A673 (cell line): Measurements from ENCODE around the gene PCED1B. TPM values are rescaled to one million over a fixed set of nuclear protein-coding genes. Genes with fewer than 3 reads are reported as not detected.

Source experiments
- BruUV-seq: library from RNA; stranded (reverse); fragments of 400-500 nt; replicated peaks from 2 replicates; lab custom pipeline; 2021; lab: Mats Ljungman, UMichigan
- CTCF ChIA-PET: fragments of 300-600 bp; sonication (Branson Sonifier 250); formaldehyde crosslinking; loops from one replicate; lab custom pipeline; 2022; ENCODE audit warnings: antibody characterized with exemption; lab: Charles Lee
- POLR2A ChIA-PET: fragments of 300-600 bp; sonication (Branson Sonifier 250); formaldehyde crosslinking; loops from one replicate; lab custom pipeline; 2022; ENCODE audit warnings: antibody characterized with exemption; ENCODE audit not compliant: low non-redundant PET; lab: Charles Lee
- DNase-seq: peaks from one replicate; pipeline ENCODE4 v3.0.0-alpha.2; 2015; ENCODE audit warnings: low spot score
- H3K27ac ChIP-seq: fragments of 200-600 bp; sonication (generic); 2 replicates; pipeline ENCODE4 v1.5.1; 2016; ENCODE audit warnings: mixed run types, low read depth, mild to moderate bottlenecking, mixed read lengths, antibody characterized with exemption, low read length; ENCODE audit not compliant: poor library complexity, severe bottlenecking
- H3K27me3 ChIP-seq: fragments of 200-600 bp; sonication (generic); replicated peaks from 2 replicates; pipeline ENCODE4 v1.6.1; 2017; ENCODE audit warnings: mixed run types, low read depth, mild to moderate bottlenecking, mixed read lengths, antibody characterized with exemption, low read length; ENCODE audit not compliant: insufficient read depth, poor library complexity
- H3K36me3 ChIP-seq: fragments of 200-600 bp; sonication (generic); 2 replicates; pipeline ENCODE4 v1.6.1; 2016; ENCODE audit warnings: mixed run types, mild to moderate bottlenecking, mixed read lengths, antibody characterized with exemption, low read length; ENCODE audit not compliant: insufficient read depth, poor library complexity, severe bottlenecking
- H3K4me1 ChIP-seq: fragments of 200-600 bp; sonication (generic); 2 replicates; pipeline ENCODE4 v1.6.1; 2017; ENCODE audit warnings: mixed run types, mild to moderate bottlenecking, mixed read lengths, antibody characterized with exemption, low read length; ENCODE audit not compliant: insufficient read depth, poor library complexity, severe bottlenecking
- H3K4me3 ChIP-seq: fragments of 200-600 bp; sonication (generic); 2 replicates; pipeline ENCODE4 v1.5.1; 2016; ENCODE audit warnings: low read depth, mixed run types, mild to moderate bottlenecking, mixed read lengths, low read length; ENCODE audit not compliant: poor library complexity, severe bottlenecking
- H3K9me3 ChIP-seq: fragments of 200-600 bp; sonication (generic); 2 replicates; pipeline ENCODE4 v1.6.1; 2016; ENCODE audit warnings: mixed run types, low read depth, mild to moderate bottlenecking, mixed read lengths, antibody characterized with exemption, low read length; ENCODE audit not compliant: poor library complexity, severe bottlenecking
- EZH2 ChIP-seq: fragments of 200-600 bp; sonication (generic); IDR thresholded peaks from 2 replicates; pipeline ENCODE4 v1.6.1; 2017; ENCODE audit warnings: borderline replicate concordance, low read depth, mild to moderate bottlenecking, mixed read lengths, antibody characterized with exemption, low read length; ENCODE audit not compliant: poor library complexity, severe bottlenecking
- intact Hi-C: fragments of 100-400 bp; cut with micrococcal nuclease; formaldehyde crosslinking; loops from one replicate; pipeline ENCODE4 v1.10.0; 2022; ENCODE audit not compliant: unreplicated experiment
- total RNA-seq: library from RNA; stranded (reverse); gene quantifications from 2 replicates; pipeline ENCODE4 v1.2.3, GENCODE V29; 2021
- TF ChIP-seq, protein P1 (sequence below): fragments of 300-800, 200-600 bp; sonication (generic); conservative IDR thresholded peaks from 2 replicates; pipeline ENCODE4 v1.5.1; 2017; ENCODE audit warnings: low read depth, mild to moderate bottlenecking, antibody characterized with exemption, low read length, moderate library complexity, mixed read lengths

Gene PCED1B
- total RNA-seq, 1 experiment from 2014 or later: 3.1 TPM

DNA sequence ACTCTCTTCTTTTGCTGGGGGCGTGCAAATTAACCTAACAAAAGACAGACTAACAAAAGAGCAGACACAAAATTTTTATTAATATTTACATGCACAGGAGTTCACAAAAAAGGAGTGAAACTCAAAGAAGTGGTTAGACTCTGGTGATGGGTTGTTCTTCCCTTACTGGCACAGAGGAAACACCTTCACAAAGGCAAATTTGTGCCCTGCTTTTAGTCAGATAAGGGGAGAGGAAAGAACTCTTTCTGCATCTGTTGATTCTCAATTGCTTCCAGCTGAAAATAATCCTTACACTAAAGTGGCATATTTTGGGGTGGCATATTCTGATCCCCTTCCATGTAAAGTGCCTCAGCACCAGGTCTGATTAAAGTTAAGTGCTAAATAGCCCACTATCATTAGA is 190.5 kb downstream of the PCED1B start:
- no peak overlapping the region for H3K4me3 ChIP-seq
- no peak for DNase-seq
- H3K27me3 ChIP-seq: no peaks in the 10 kb centered on the region
- no TSS peak for BruUV-seq
- intact Hi-C loops: no loop called here
- H3K36me3 ChIP-seq: no peaks in the 10 kb centered on the region
- H3K4me1 ChIP-seq: peaks cover 10% of the 10 kb centered on the region
- H3K27ac ChIP-seq: no peak overlapping the region
- ChIA-PET CTCF (no interaction called here), POLR2A (no interaction called here)
- H3K9me3 ChIP-seq: no peaks in the 10 kb centered on the region
- TF ChIP-seq EZH2: no peak
- TF ChIP-seq, protein P1, sequence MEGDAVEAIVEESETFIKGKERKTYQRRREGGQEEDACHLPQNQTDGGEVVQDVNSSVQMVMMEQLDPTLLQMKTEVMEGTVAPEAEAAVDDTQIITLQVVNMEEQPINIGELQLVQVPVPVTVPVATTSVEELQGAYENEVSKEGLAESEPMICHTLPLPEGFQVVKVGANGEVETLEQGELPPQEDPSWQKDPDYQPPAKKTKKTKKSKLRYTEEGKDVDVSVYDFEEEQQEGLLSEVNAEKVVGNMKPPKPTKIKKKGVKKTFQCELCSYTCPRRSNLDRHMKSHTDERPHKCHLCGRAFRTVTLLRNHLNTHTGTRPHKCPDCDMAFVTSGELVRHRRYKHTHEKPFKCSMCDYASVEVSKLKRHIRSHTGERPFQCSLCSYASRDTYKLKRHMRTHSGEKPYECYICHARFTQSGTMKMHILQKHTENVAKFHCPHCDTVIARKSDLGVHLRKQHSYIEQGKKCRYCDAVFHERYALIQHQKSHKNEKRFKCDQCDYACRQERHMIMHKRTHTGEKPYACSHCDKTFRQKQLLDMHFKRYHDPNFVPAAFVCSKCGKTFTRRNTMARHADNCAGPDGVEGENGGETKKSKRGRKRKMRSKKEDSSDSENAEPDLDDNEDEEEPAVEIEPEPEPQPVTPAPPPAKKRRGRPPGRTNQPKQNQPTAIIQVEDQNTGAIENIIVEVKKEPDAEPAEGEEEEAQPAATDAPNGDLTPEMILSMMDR: no peak

GRCh38 chr12:47270782-47271664 is 191.6 kb downstream of the PCED1B start:
- BruUV-seq: no TSS peak
- POLR2A ChIA-PET: no interaction called here
- Histone ChIP-seq H3K27me3 (no peaks in the 10 kb centered on the region), H3K4me3 (no peak overlapping the region), H3K9me3 (no peaks in the 10 kb centered on the region), H3K4me1 (peaks cover 13% of the 10 kb centered on the region), H3K36me3 (no peaks in the 10 kb centered on the region), H3K27ac (no peak overlapping the region)
- CTCF ChIA-PET: no interaction called here
- TF ChIP-seq, protein P1: no peak
- TF ChIP-seq EZH2: no peak
- intact Hi-C loops: no loop called here
- DNase-seq: no peak

- TF ChIP-seq, protein P1: no peak
- TF ChIP-seq EZH2: no peak
- no peaks in the 10 kb centered on the region for H3K27me3 ChIP-seq
- no peaks in the 10 kb centered on the region for H3K36me3 ChIP-seq
- DNase-seq: no peak
- H3K27ac ChIP-seq: no peak overlapping the region
- H3K9me3 ChIP-seq: no peaks in the 10 kb centered on the region
- no TSS peak for BruUV-seq
- ChIA-PET CTCF (no interaction called here), POLR2A (no interaction called here)
- H3K4me1 ChIP-seq: peaks cover 21% of the 10 kb centered on the region
- no peak overlapping the region for H3K4me3 ChIP-seq
- intact Hi-C loops: no loop called here
These were observed 192.4 kb downstream of the PCED1B start for GRCh38 chr12:47271800-47272239.
